GM23248 (cell line): Measurements from ENCODE around the gene USP51.

Experiments used
- EZH2 ChIP-seq: fragments of 200-600 bp; sonication (generic); IDR thresholded peaks from 2 replicates; pipeline ENCODE4 v1.6.1; 2018; ENCODE audit warnings: antibody characterized with exemption, mild to moderate bottlenecking; ENCODE audit not compliant: insufficient read depth, poor library complexity, severe bottlenecking
- EZH2phosphoT487 ChIP-seq: fragments of 200-600 bp; sonication (generic); IDR thresholded peaks from 2 replicates; pipeline ENCODE4 v1.6.1; 2018; ENCODE audit warnings: antibody characterized with exemption, moderate library complexity, mild to moderate bottlenecking, low read depth; ENCODE audit not compliant: insufficient read depth

DNA sequence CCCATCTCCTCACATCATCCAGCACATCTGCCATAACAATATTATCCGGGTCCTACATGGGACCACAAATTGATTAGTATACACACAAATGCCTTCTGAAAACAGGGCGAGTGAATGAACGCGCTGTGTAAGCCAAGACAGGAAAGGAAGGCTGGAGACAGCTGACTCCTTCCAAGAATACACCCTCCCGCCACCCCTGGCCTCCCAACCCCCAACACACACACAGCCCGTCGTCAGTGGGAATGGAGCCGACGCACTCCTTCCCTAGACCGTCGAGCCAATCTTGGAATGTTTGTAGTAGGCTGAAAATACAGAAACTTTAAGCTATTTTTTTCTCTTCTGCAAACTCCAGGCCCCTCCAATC, 38.0 kb downstream of the USP51 start:
- no peak for TF ChIP-seq EZH2
- TF ChIP-seq EZH2phosphoT487 = no peak
